Measurements from ENCODE around the gene GALNT15.

- TF ChIP-seq EZH2phosphoT487 (IDR thresholded peaks at IDR 0.05; ENCODE audit: borderline replicate concordance, low read depth), result no peak
- TF ChIP-seq, protein P1, sequence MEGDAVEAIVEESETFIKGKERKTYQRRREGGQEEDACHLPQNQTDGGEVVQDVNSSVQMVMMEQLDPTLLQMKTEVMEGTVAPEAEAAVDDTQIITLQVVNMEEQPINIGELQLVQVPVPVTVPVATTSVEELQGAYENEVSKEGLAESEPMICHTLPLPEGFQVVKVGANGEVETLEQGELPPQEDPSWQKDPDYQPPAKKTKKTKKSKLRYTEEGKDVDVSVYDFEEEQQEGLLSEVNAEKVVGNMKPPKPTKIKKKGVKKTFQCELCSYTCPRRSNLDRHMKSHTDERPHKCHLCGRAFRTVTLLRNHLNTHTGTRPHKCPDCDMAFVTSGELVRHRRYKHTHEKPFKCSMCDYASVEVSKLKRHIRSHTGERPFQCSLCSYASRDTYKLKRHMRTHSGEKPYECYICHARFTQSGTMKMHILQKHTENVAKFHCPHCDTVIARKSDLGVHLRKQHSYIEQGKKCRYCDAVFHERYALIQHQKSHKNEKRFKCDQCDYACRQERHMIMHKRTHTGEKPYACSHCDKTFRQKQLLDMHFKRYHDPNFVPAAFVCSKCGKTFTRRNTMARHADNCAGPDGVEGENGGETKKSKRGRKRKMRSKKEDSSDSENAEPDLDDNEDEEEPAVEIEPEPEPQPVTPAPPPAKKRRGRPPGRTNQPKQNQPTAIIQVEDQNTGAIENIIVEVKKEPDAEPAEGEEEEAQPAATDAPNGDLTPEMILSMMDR (IDR thresholded peaks at IDR 0.05), result no peak
- TF ChIP-seq GATA2 (CRISPR knock-in tag; IDR thresholded peaks at IDR 0.05), result no peak
- no peak for TF ChIP-seq ZBTB33 (IDR thresholded peaks at IDR 0.05; ENCODE audit: borderline replicate concordance, low read depth)
- no peak for TF ChIP-seq EP300 (IDR thresholded peaks at IDR 0.05; ENCODE audit: borderline replicate concordance in 1 of 2, low read depth in 1 of 2, low read length in 1 of 2)
- TF ChIP-seq REST (IDR thresholded peaks at IDR 0.05; ENCODE audit: low read depth, low read length), result no peak
- no peak for TF ChIP-seq USF2 (IDR thresholded peaks at IDR 0.05; ENCODE audit: borderline replicate concordance, low read depth, low read length)
- TF ChIP-seq JUND (IDR thresholded peaks at IDR 0.05), result no peak
- no peak for TF ChIP-seq TAF1 (IDR thresholded peaks at IDR 0.05; ENCODE audit: borderline replicate concordance, low read depth, low read length)
- TF ChIP-seq, protein P2, sequence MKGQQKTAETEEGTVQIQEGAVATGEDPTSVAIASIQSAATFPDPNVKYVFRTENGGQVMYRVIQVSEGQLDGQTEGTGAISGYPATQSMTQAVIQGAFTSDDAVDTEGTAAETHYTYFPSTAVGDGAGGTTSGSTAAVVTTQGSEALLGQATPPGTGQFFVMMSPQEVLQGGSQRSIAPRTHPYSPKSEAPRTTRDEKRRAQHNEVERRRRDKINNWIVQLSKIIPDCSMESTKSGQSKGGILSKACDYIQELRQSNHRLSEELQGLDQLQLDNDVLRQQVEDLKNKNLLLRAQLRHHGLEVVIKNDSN (IDR thresholded peaks at IDR 0.05; ENCODE audit: borderline replicate concordance, low read depth), result no peak
- TF ChIP-seq SIN3A (IDR thresholded peaks at IDR 0.05; ENCODE audit: borderline replicate concordance, low read depth, low read length), result no peak
- no peak for TF ChIP-seq MAX (IDR thresholded peaks at IDR 0.05; ENCODE audit: low read depth)
These were observed 17.8 kb downstream of the GALNT15 start for GRCh38 chr3:16192176-16192811.
